Panc1 (cell line): ENCODE data around the gene DENND4B. TPM values are rescaled to one million over a fixed set of nuclear protein-coding genes. Genes with fewer than 3 reads are reported as not detected.

Experiments used
- ATAC-seq: fragments of 200-7000 bp; cut with Tn5 transposase; 2 replicates; pipeline ENCODE4 v1.9.1; 2020; ENCODE audit warnings: mild to moderate bottlenecking, moderate library complexity
- BruUV-seq: library from RNA; stranded (reverse); fragments of 400-500 nt; replicated peaks from 2 replicates; lab custom pipeline; 2021; lab: Mats Ljungman, UMichigan
- CTCF ChIA-PET: fragments of 300-600 bp; sonication (Branson Sonifier 250); formaldehyde crosslinking; loops from one replicate; lab custom pipeline; 2022; ENCODE audit warnings: antibody characterized with exemption; lab: Charles Lee
- POLR2A ChIA-PET: fragments of 300-600 bp; sonication (Branson Sonifier 250); formaldehyde crosslinking; loops from one replicate; lab custom pipeline; 2022; ENCODE audit warnings: antibody characterized with exemption; lab: Charles Lee
- DNase-seq: peaks from one replicate; pipeline ENCODE4 v3.0.0-alpha.2; 2010; ENCODE audit warnings: low read depth, low spot score
- H3K27ac ChIP-seq: 2 replicates; pipeline ENCODE4 v1.5.1; 2011; ENCODE audit warnings: mild to moderate bottlenecking, low read length, inconsistent platforms
- H3K27me3 ChIP-seq: fragments of 200-500 bp; sonication (Bioruptor generic); 2 replicates; pipeline ENCODE4 v1.6.0; 2014; ENCODE audit warnings: low read length, inconsistent platforms; ENCODE audit not compliant: control insufficient read depth, insufficient read depth
- H3K36me3 ChIP-seq: fragments of 200-500 bp; sonication (Bioruptor generic); 2 replicates; pipeline ENCODE4 v1.5.1; 2014; ENCODE audit warnings: inconsistent platforms, mild to moderate bottlenecking, low read length, moderate library complexity; ENCODE audit not compliant: control insufficient read depth, insufficient read depth
- H3K4me1 ChIP-seq: 2 replicates; pipeline ENCODE4 v1.5.1; 2011; ENCODE audit warnings: inconsistent platforms, mild to moderate bottlenecking, low read length, moderate library complexity; ENCODE audit not compliant: control insufficient read depth, insufficient read depth
- H3K4me3 ChIP-seq, 2 experiments: 2 replicates each; pipeline ENCODE4 v1.5.1; 2011 to 2012; ENCODE audit warnings: low read depth in 2 of 2, low read length in 2 of 2, mild to moderate bottlenecking in 2 of 2, inconsistent platforms in 1 of 2, moderate library complexity in 1 of 2
- H3K9me3 ChIP-seq: fragments of 200-500 bp; sonication (Bioruptor generic); 2 replicates; pipeline ENCODE4 v1.5.1; 2014; ENCODE audit warnings: low read depth, mild to moderate bottlenecking, inconsistent platforms, low read length, moderate library complexity; ENCODE audit not compliant: control insufficient read depth, insufficient read depth
- CTCF ChIP-seq: fragments of 450-650 bp; IDR thresholded peaks from 2 replicates; pipeline ENCODE4 v1.5.1; 2017; ENCODE audit warnings: mild to moderate bottlenecking
- POLR2AphosphoS5 ChIP-seq: IDR thresholded peaks from 2 replicates; pipeline ENCODE4 v1.6.1; 2012; ENCODE audit warnings: mild to moderate bottlenecking, low read depth, low read length, moderate library complexity
- REST ChIP-seq, 2 experiments: IDR thresholded peaks; 2 replicates each; pipeline ENCODE4 v1.6.1; 2011 to 2012; ENCODE audit warnings: low read depth in 2 of 2, control low read depth in 1 of 2, low read length in 1 of 2, mild to moderate bottlenecking in 1 of 2, moderate library complexity in 1 of 2; ENCODE audit not compliant: insufficient read depth in 1 of 2
- SIN3A ChIP-seq: IDR thresholded peaks from 2 replicates; pipeline ENCODE4 v1.6.1; 2012; ENCODE audit warnings: low read depth, mild to moderate bottlenecking, low read length, moderate library complexity, borderline replicate concordance; ENCODE audit not compliant: insufficient read depth
- TCF7L2 ChIP-seq: IDR thresholded peaks from 2 replicates; pipeline ENCODE4 v1.6.1; 2011; ENCODE audit warnings: mild to moderate bottlenecking, low read depth, low read length, inconsistent platforms
- in situ Hi-C: cut with HindIII; loops from 2 replicates; pipeline ENCODE4 v1.10.0; 2016; ENCODE audit warnings: low sequenced_read_pairs, low pct_unique_long_range_greater_than_20kb
- intact Hi-C: fragments of 100-400 bp; cut with micrococcal nuclease; formaldehyde crosslinking; loops from one replicate; pipeline ENCODE4 v1.10.0; 2022; ENCODE audit not compliant: unreplicated experiment
- total RNA-seq: library from RNA; stranded (reverse); gene quantifications from one replicate; pipeline ENCODE4 v1.2.1, GENCODE V29; 2021; ENCODE audit not compliant: unreplicated experiment

DENND4B gene
- total RNA-seq, 1 experiment from 2014 or later: 56.2 TPM

- ATAC-seq: no peak
- no TSS peak for BruUV-seq
- Histone ChIP-seq H3K4me1 (peaks cover 7% of the 10 kb centered on the region), H3K27ac (no peak overlapping the region), H3K36me3 (no peaks in the 10 kb centered on the region; the same call in 1 of the 2 replicates), H3K27me3 (no peaks in the 10 kb centered on the region), H3K4me3 (no peak overlapping the region), H3K9me3 (no peaks in the 10 kb centered on the region)
- no peak for DNase-seq
- in situ Hi-C loops: no loop called here
- intact Hi-C loops: no loop called here
- POLR2A ChIA-PET: no interaction called here
- CTCF ChIA-PET: no interaction called here
- no peak for TF ChIP-seq TCF7L2
- TF ChIP-seq REST (IDR thresholded peaks at IDR 0.05; ENCODE audit: insufficient read depth in 1 of 2, low read depth in 2 of 2, low read length in 1 of 2): no peak
- TF ChIP-seq CTCF: no peak
- no peak for TF ChIP-seq POLR2AphosphoS5
- TF ChIP-seq SIN3A: no peak
Measured at GRCh38 chr1:153973525-153973924, 27.0 kb upstream of the DENND4B start.

- intact Hi-C loops: no loop called here
- no peak overlapping the region for H3K4me3 ChIP-seq
- no peaks in the 10 kb centered on the region for H3K9me3 ChIP-seq
- no peak overlapping the region for H3K27ac ChIP-seq
- ChIA-PET CTCF (no interaction called here), POLR2A (no interaction called here)
- in situ Hi-C loops: no loop called here
- no peak for TF ChIP-seq TCF7L2
- TF ChIP-seq POLR2AphosphoS5: 0 out of 2 replicates have a peak, but pooled peaks have one; percentile 25
- ATAC-seq: no peak
- no peaks in the 10 kb centered on the region for H3K27me3 ChIP-seq
- no peak for DNase-seq
- H3K4me1 ChIP-seq: peaks cover 8% of the 10 kb centered on the region; the same call in 1 of the 2 replicates
- no peaks in the 10 kb centered on the region; the same call in 1 of the 2 replicates for H3K36me3 ChIP-seq
- BruUV-seq: no TSS peak
Measured at GRCh38 chr1:153973071-153973470, 26.6 kb upstream of the DENND4B start.

GRCh38 chr1:153970346-153970745, 23.8 kb upstream of the DENND4B start:
- H3K4me1 ChIP-seq: peaks cover 9% of the 10 kb centered on the region; the same call in 1 of the 2 replicates
- CTCF ChIA-PET: interaction anchor here (0.7 kb wide), 1 partner anchor 141 kb away, joined by 5 read pairs; no protein-coding TSS in a partner anchor
- TF ChIP-seq TCF7L2: no peak
- TF ChIP-seq REST (IDR thresholded peaks at IDR 0.05; ENCODE audit: insufficient read depth in 1 of 2, low read depth in 2 of 2, low read length in 1 of 2): no peak
- TF ChIP-seq SIN3A: no peak
- no peak overlapping the region for H3K4me3 ChIP-seq
- H3K9me3 ChIP-seq: no peaks in the 10 kb centered on the region
- H3K27ac ChIP-seq: no peak overlapping the region
- no peak for ATAC-seq
- BruUV-seq: no TSS peak
- H3K36me3 ChIP-seq: no peaks in the 10 kb centered on the region; the same call in 1 of the 2 replicates
- intact Hi-C loops: no loop called here
- no peaks in the 10 kb centered on the region for H3K27me3 ChIP-seq
- no peak for DNase-seq
- POLR2A ChIA-PET: interaction anchor here (0.7 kb wide), 2 partner anchors 20 to 178 kb away, joined by 4 to 11 read pairs; no protein-coding TSS in a partner anchor
- in situ Hi-C loops: no loop called here
